GM10248 (cell line): ENCODE measurements around the gene TAGLN.
"Not testable (repeated sequence)": the region's sequence is repeated elsewhere in the genome, so short reads cannot be mapped to it uniquely, and the experiment has no call there.

Experiments
- CTCF ChIA-PET: fragments of 300-600 bp; sonication (Branson Sonifier 250); formaldehyde crosslinking; extraction: SDS; loops from one replicate; lab custom pipeline; 2021; ENCODE audit warnings: antibody characterized with exemption; lab: Yijun Ruan, JAX
- POLR2A ChIA-PET: fragments of 350-650 bp; sonication (Branson Sonifier 250); formaldehyde crosslinking; extraction: SDS; loops from one replicate; lab custom pipeline; 2020; ENCODE audit warnings: antibody characterized with exemption; lab: Yijun Ruan, JAX
- DNase-seq: peaks from one replicate; pipeline ENCODE4 v3.0.0; 2012; ENCODE audit errors: extremely low spot score
- CTCF ChIP-seq: IDR thresholded peaks from 2 replicates; pipeline ENCODE4 v1.5.1; 2012; ENCODE audit warnings: mild to moderate bottlenecking, low read depth; ENCODE audit errors: extremely low read depth, missing control alignments, control extremely low read depth

TAGLN gene

GRCh38 chr11:117202386-117203068 is 3.4 kb downstream of the TAGLN start:
- ChIA-PET CTCF (interaction anchor here (0.6 to 1.9 kb wide), 6 partner anchors 14 to 26 kb away, joined by 3 to 6 read pairs (median 4); no protein-coding TSS in a partner anchor), POLR2A (interaction anchor here (0.5 kb wide), 1 partner anchor 17 kb away, joined by 4 read pairs; no protein-coding TSS in a partner anchor)
- TF ChIP-seq CTCF = no peak
- DNase-seq = no peak

GRCh38 chr11:117203069-117203407 is 3.9 kb downstream of the TAGLN start:
- no peak for TF ChIP-seq CTCF

GRCh38 chr11:117204283-117205080 is 5.3 kb downstream of the TAGLN start:
- no peak for DNase-seq
- TF ChIP-seq CTCF = no peak
- ChIA-PET CTCF (interaction anchor here (1.1 to 1.4 kb wide), 2 partner anchors 9 to 24 kb away, joined by 3 to 4 read pairs; no protein-coding TSS in a partner anchor), POLR2A (no interaction called here)

More at GRCh38 chr11:117203069-117203407, 3.9 kb downstream of the TAGLN start:
- DNase-seq = no peak
- ChIA-PET CTCF (interaction anchor here (0.6 to 1.9 kb wide), 5 partner anchors 13 to 25 kb away, joined by 3 to 6 read pairs (median 4); no protein-coding TSS in a partner anchor), POLR2A (interaction anchor here (0.5 kb wide), 1 partner anchor 17 kb away, joined by 4 read pairs; no protein-coding TSS in a partner anchor)

- CTCF ChIA-PET = interaction anchor here (1.4 kb wide), 1 partner anchor 9 kb away, joined by 4 read pairs; no protein-coding TSS in a partner anchor
- DNase-seq = no peak
- no peak for TF ChIP-seq CTCF
- POLR2A ChIA-PET = no interaction called here
These were observed 6.1 kb downstream of the TAGLN start for GRCh38 chr11:117205211-117205818.

- POLR2A ChIA-PET, CTCF ChIA-PET: not testable (repeated sequence)
These were observed 6.9 kb downstream of the TAGLN start for GRCh38 chr11:117206111-117206510.

GRCh38 chr11:117206859-117207258 is 7.7 kb downstream of the TAGLN start:
- DNase-seq, POLR2A ChIA-PET, CTCF ChIA-PET: not testable (repeated sequence)

More at GRCh38 chr11:117206111-117206510, 6.9 kb downstream of the TAGLN start:
- DNase-seq = not testable (repeated sequence)

GRCh38 chr11:117207481-117207880 is 8.3 kb downstream of the TAGLN start:
- CTCF ChIA-PET, POLR2A ChIA-PET, DNase-seq: not testable (repeated sequence)

- CTCF ChIA-PET, DNase-seq, POLR2A ChIA-PET: not testable (repeated sequence)
These were observed 9.5 kb downstream of the TAGLN start for GRCh38 chr11:117208710-117209109.

- CTCF ChIA-PET = interaction anchor here (0.6 to 2.7 kb wide), 3 partner anchors 16 to 83 kb away, joined by 3 to 21 read pairs (median 3); no protein-coding TSS in a partner anchor
- POLR2A ChIA-PET, DNase-seq: not testable (repeated sequence)
These were observed 10.4 kb downstream of the TAGLN start for GRCh38 chr11:117209351-117210125.
